ENCODE data around the gene HM13.

- TF ChIP-seq CTCF (IDR thresholded peaks at IDR 0.05 in 2 of 3, conservative IDR thresholded peaks at IDR 0.05 in 1 of 3; ENCODE audit: borderline replicate concordance in 1 of 3, insufficient read depth in 1 of 3, low read depth in 2 of 3, low read length in 2 of 3) (no peak), YY1 (IDR thresholded peaks at IDR 0.05; ENCODE audit: extremely low read depth, insufficient replicate concordance, low read depth, low read length) (no peak), TCF7L2 (IDR thresholded peaks at IDR 0.05; ENCODE audit: borderline replicate concordance, extremely low read depth, insufficient read depth, insufficient read length) (no peak), EZH2 (IDR thresholded peaks at IDR 0.05) (no peak)
Observed at GRCh38 chr20:31570021-31570463, 55.8 kb downstream of the HM13 start.

Data from HCT116 (cell line).